AG10803 (cell line): ENCODE results near the gene POLDIP2.

Source experiments
- DNase-seq: peaks from one replicate; pipeline ENCODE4 v3.0.0; 2010; ENCODE audit warnings: low read depth
- H3K4me3 ChIP-seq: 2 replicates; pipeline ENCODE4 v1.5.1; 2011; ENCODE audit warnings: mild to moderate bottlenecking, low read length, control low read depth
- TF ChIP-seq, protein P1 (sequence below): conservative IDR thresholded peaks from 2 replicates; pipeline ENCODE4 v1.5.1; 2011; ENCODE audit warnings: mild to moderate bottlenecking, low read length, control low read depth, inconsistent platforms

POLDIP2 gene

DNA sequence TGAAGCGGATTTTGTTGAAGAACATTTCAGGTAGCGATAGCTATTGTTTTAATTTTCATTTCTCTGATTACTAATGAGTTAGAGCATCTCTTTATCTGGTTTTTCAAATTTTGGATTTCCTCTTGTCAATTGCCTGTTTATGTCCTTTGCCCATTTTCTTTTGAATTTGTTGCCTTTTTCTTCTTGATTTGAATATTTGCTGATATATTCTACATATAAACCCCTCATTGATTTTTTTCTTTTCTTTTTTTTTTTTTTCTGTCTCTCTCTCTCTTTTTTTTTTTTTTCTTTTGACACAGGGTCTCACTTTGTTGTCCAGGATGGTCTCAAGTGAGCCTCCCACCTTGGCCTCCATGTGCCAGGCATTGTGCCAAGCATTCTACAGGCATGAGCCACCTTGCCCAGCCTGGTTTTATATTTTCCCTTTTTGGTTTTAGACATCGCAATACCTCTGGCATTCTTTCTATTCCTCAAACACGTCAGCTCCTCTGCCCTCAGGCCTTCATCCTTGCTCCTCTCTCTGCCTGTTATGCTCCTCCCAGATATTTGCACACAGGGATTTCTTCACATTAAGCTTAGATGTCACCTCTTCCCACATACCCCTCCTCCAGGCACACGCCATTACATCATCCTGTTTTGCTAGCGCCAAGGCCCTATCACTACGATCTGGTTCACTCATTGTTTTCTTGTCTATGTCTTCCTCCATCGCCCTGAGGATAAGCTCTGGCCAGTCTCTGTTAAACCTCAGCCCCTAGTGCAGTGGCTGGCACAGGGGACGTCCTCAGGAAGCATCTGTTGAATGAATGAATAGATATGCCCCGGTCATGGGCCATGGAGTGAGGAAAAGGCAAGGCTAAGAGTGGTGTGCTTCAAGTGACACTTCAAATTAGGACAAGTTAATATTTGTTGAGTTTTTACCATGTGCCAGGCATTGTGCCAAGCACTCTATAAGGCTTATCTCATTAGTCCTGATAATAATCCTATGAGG is 22.8 kb upstream of the POLDIP2 start:
- DNase-seq: peak; percentile 50
- H3K4me3 ChIP-seq: no peak overlapping the region
- TF ChIP-seq, protein P1, sequence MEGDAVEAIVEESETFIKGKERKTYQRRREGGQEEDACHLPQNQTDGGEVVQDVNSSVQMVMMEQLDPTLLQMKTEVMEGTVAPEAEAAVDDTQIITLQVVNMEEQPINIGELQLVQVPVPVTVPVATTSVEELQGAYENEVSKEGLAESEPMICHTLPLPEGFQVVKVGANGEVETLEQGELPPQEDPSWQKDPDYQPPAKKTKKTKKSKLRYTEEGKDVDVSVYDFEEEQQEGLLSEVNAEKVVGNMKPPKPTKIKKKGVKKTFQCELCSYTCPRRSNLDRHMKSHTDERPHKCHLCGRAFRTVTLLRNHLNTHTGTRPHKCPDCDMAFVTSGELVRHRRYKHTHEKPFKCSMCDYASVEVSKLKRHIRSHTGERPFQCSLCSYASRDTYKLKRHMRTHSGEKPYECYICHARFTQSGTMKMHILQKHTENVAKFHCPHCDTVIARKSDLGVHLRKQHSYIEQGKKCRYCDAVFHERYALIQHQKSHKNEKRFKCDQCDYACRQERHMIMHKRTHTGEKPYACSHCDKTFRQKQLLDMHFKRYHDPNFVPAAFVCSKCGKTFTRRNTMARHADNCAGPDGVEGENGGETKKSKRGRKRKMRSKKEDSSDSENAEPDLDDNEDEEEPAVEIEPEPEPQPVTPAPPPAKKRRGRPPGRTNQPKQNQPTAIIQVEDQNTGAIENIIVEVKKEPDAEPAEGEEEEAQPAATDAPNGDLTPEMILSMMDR: no peak

- DNase-seq: no peak
- H3K4me3 ChIP-seq: peak overlapping the region; percentile 70
- TF ChIP-seq, protein P1: no peak
Measured at GRCh38 chr17:28372945-28373274, 15.6 kb upstream of the POLDIP2 start.

GRCh38 chr17:28372203-28372944 is 15.0 kb upstream of the POLDIP2 start:
- H3K4me3 ChIP-seq: peak overlapping the region; percentile 70
- peak; percentile 32 for DNase-seq
- TF ChIP-seq, protein P1: no peak

DNA sequence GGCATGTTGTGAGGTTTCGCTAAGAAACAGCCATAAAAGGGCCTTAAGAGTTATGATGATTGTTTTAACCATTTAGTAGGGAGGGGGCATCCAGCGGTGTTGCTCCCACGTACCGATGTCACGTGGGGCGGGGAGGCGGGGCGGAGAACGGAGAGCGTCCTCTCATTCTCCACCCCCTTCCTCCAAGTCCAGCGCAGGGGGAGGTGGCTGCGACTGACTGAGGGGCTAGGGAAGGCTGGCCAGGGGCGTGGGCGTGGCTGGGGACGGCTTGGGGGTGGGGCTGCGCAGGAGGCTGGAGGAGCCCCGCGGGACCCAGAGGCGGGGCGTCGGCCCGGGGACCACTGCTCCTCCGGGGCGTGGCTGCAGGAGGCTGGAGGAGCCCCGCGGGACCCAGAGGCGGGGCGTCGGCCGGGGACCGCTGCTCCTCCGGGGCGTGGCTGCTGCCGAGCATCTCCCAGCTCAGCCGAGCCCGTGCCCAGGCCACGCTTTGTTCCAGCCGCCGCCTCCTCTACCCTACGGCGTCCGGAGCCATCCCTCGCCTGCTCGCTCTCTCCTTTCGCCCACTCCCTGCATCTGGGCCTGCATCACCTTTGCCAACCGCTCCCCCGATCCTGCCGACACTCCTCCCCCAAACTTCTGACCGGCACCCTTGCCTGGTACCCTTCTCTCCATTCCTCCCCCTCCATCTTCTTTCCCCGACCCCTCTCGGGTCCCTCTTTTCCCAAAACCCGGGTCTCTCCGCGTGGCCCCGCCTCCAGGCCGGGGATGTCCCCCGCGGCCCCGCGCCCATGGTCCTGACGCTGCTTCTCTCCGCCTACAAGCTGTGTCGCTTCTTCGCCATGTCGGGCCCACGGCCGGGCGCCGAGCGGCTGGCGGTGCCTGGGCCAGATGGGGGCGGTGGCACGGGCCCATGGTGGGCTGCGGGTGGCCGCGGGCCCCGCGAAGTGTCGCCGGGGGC is 14.2 kb upstream of the POLDIP2 start, which contains the start of gene SARM1:
TSS of gene SARM1 (plus strand) at position 450 of the 958 bp plus-strand sequence. CDS start at position 789, 339 bp downstream.
- H3K4me3 ChIP-seq: peak within 1 kb of the TSS; percentile 70
- peak; percentile 69 for DNase-seq
- TF ChIP-seq, protein P1: no peak

DNA sequence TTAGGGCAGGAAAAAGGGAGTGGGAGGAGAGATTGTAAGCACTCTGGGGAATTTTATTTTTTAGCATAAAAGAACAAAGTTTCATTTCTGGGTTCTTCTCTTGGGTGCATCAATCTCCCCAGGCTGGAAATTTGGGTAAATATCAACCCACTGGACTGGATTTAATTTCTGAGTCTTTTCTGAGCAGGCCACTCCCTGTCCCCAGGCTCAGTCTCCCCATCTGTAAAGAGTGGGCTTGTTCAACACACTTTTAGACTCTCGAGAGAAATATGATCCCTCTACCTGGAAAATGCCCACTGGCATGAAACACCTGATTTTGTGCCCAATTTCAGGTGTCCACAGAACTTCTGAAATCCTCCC is 13.4 kb upstream of the POLDIP2 start:
- DNase-seq: no peak
- TF ChIP-seq, protein P1: no peak
- no peak overlapping the region; the same call in 1 of the 2 replicates for H3K4me3 ChIP-seq

GRCh38 chr17:28370035-28370743 is 12.9 kb upstream of the POLDIP2 start, which contains the start of gene VTN:
Gene VTN (minus strand): TSS chr17:28370307. CDS start chr17:28370203, 104 bp downstream.
- DNase-seq: no peak
- peak within 1 kb of the TSS; percentile 70 for H3K4me3 ChIP-seq
- TF ChIP-seq, protein P1: no peak
